ENCODE results near the gene INVS. TPM values are rescaled to one million over a fixed set of nuclear protein-coding genes. Genes with fewer than 3 reads are reported as not detected.
A peak's percentile ranks its signal among the peaks of the same experiment; 100 is the strongest.
"Not testable (repeated sequence)": the region's sequence is repeated elsewhere in the genome, so short reads cannot be mapped to it uniquely, and the experiment has no call there.

Gene INVS
- total RNA-seq, 2 experiments from 2014 or later: 13.1 to 13.2 TPM

- Mint-ChIP-seq H3K27ac (no peak overlapping the region), H3K9me3 (no peaks in the 10 kb centered on the region), H3K4me3 (no peak overlapping the region), H3K27me3 (no peaks in the 10 kb centered on the region), H3K4me1 (peaks cover 1% of the 10 kb centered on the region), H3K36me3 (ENCODE audit: low read depth) (peaks cover 62% of the 10 kb centered on the region)
- no peak for DNase-seq
- ChIA-PET POLR2A (no interaction called here), CTCF (no interaction called here)
Observed at GRCh38 chr9:100309992-100310391, 210.9 kb downstream of the INVS start.

- no peak overlapping the region for H3K27ac Mint-ChIP-seq
- no peak overlapping the region for H3K4me3 Mint-ChIP-seq
- CTCF ChIA-PET: interaction anchor here (1.6 kb wide), 1 partner anchor 9 kb away, joined by 4 read pairs; no protein-coding TSS in a partner anchor
- peaks cover 64% of the 10 kb centered on the region for H3K36me3 Mint-ChIP-seq (ENCODE audit: low read depth)
- H3K4me1 Mint-ChIP-seq: peaks cover 3% of the 10 kb centered on the region
- H3K27me3 Mint-ChIP-seq: no peaks in the 10 kb centered on the region
- POLR2A ChIA-PET: no interaction called here
- no peak for DNase-seq
- H3K9me3 Mint-ChIP-seq: peaks cover 6% of the 10 kb centered on the region
Observed at GRCh38 chr9:100315561-100315960, 216.5 kb downstream of the INVS start.

DNA sequence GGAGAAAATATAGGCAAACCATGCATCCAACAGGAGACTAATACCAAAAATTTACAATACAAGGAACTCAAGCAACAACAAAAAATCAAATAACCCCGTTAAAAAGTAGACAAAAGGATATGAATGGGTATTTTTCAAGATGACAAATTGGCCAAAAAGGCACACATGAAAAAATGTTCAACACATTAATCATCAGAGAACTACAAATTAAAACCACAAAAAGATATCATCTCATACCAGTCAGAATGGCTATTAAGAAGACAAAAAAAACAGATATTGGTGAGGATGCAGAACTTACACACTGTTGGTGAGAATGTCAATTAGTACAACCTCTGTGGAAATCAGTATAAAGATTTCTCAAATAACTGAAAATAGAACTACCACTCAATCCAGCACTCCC lies 218.7 kb downstream of the INVS start:
- Mint-ChIP-seq H3K9me3 (peaks cover 6% of the 10 kb centered on the region), H3K27ac (no peak overlapping the region), H3K4me1 (peaks cover 2% of the 10 kb centered on the region), H3K4me3 (no peak overlapping the region), H3K27me3 (no peaks in the 10 kb centered on the region), H3K36me3 (ENCODE audit: low read depth) (peaks cover 53% of the 10 kb centered on the region)
- ChIA-PET CTCF (no interaction called here), POLR2A (no interaction called here)
- no peak for DNase-seq

- ChIA-PET POLR2A (interaction anchor here (0.7 to 0.8 kb wide), 2 partner anchors 29 to 34 kb away, joined by 3 to 4 read pairs; partner anchors contain the start of gene TEX10), CTCF (interaction anchor here (0.7 to 2.7 kb wide), 10 partner anchors 9 to 1092 kb away, joined by 3 to 15 read pairs (median 4); no protein-coding TSS in a partner anchor)
- peaks cover 1% of the 10 kb centered on the region for H3K4me1 Mint-ChIP-seq
- DNase-seq: peak; percentile 29
- H3K9me3 Mint-ChIP-seq: no peaks in the 10 kb centered on the region
- H3K36me3 Mint-ChIP-seq (ENCODE audit: low read depth): peaks cover 20% of the 10 kb centered on the region
- no peaks in the 10 kb centered on the region for H3K27me3 Mint-ChIP-seq
- H3K27ac Mint-ChIP-seq: no peak overlapping the region
- no peak overlapping the region for H3K4me3 Mint-ChIP-seq
Observed at GRCh38 chr9:100322954-100323536, 224.0 kb downstream of the INVS start.

- ChIA-PET POLR2A (no interaction called here), CTCF (interaction anchor here (0.6 to 2.8 kb wide), 23 partner anchors 8 to 1140 kb away, joined by 3 to 15 read pairs (median 5); partner anchors contain the start of gene TEX10)
- no peak overlapping the region for H3K27ac Mint-ChIP-seq
- H3K4me3 Mint-ChIP-seq: no peak overlapping the region
- no peak for DNase-seq
- H3K27me3 Mint-ChIP-seq: no peaks in the 10 kb centered on the region
- peaks cover 1% of the 10 kb centered on the region for H3K4me1 Mint-ChIP-seq
- no peaks in the 10 kb centered on the region for H3K9me3 Mint-ChIP-seq
- H3K36me3 Mint-ChIP-seq (ENCODE audit: low read depth): peaks cover 17% of the 10 kb centered on the region
Observed at GRCh38 chr9:100324594-100325200, 225.7 kb downstream of the INVS start.

GRCh38 chr9:100338736-100339135 lies 239.7 kb downstream of the INVS start:
- POLR2A ChIA-PET, H3K9me3 Mint-ChIP-seq, DNase-seq, H3K4me1 Mint-ChIP-seq, H3K27me3 Mint-ChIP-seq, CTCF ChIA-PET, H3K4me3 Mint-ChIP-seq, H3K27ac Mint-ChIP-seq: not testable (repeated sequence)
- H3K36me3 Mint-ChIP-seq (ENCODE audit: low read depth): peaks cover 33% of the 10 kb centered on the region

GRCh38 chr9:100340224-100340623 lies 241.2 kb downstream of the INVS start:
- Mint-ChIP-seq H3K9me3 (no peaks in the 10 kb centered on the region), H3K27ac (no peak overlapping the region), H3K4me3 (no peak overlapping the region), H3K36me3 (ENCODE audit: low read depth) (peaks cover 35% of the 10 kb centered on the region), H3K27me3 (no peaks in the 10 kb centered on the region), H3K4me1 (peaks cover 8% of the 10 kb centered on the region)
- CTCF ChIA-PET: interaction anchor here (1.3 to 2.1 kb wide), 3 partner anchors 10 to 16 kb away, joined by 3 to 4 read pairs (median 4); no protein-coding TSS in a partner anchor
- DNase-seq: no peak
- POLR2A ChIA-PET: no interaction called here

- ChIA-PET POLR2A (interaction anchor here (2.9 kb wide), 1 partner anchor 10 kb away, joined by 13 read pairs; the partner anchor contains the start of gene TEX10), CTCF (interaction anchor here (1.8 to 2.1 kb wide), 2 partner anchors 8 to 17 kb away, joined by 4 read pairs; no protein-coding TSS in a partner anchor)
- no peak for DNase-seq
- H3K4me1 Mint-ChIP-seq: peaks cover 9% of the 10 kb centered on the region
- no peaks in the 10 kb centered on the region for H3K27me3 Mint-ChIP-seq
- H3K4me3 Mint-ChIP-seq: no peak overlapping the region
- H3K27ac Mint-ChIP-seq: no peak overlapping the region
- H3K9me3 Mint-ChIP-seq: no peaks in the 10 kb centered on the region
- peaks cover 43% of the 10 kb centered on the region for H3K36me3 Mint-ChIP-seq (ENCODE audit: low read depth)
Observed at GRCh38 chr9:100341889-100342288, 242.8 kb downstream of the INVS start.

DNA sequence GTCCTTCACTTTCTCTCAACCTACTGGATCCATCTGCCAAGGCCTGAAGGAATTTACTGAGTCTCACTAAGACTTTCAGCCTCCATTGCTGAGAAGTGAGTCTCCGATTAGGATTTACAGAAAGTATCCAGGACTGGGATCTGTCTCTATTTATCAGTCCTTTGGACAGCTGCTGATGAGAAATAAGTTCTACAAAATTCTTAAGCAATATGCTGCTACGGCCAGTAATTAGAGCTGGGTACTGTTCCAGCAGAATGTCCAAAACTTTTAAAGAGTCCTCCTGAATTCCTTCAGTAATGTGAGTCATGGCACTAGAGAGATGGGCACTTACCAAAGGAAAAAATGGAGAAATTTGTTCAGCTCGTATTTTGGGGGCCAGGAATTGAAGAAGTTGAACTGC lies 247.8 kb downstream of the INVS start:
- DNase-seq: no peak
- no peak overlapping the region for H3K4me3 Mint-ChIP-seq
- no peak overlapping the region for H3K27ac Mint-ChIP-seq
- H3K36me3 Mint-ChIP-seq (ENCODE audit: low read depth): peaks cover 25% of the 10 kb centered on the region
- no peaks in the 10 kb centered on the region for H3K27me3 Mint-ChIP-seq
- ChIA-PET POLR2A (no interaction called here), CTCF (no interaction called here)
- peaks cover 31% of the 10 kb centered on the region for H3K4me1 Mint-ChIP-seq
- H3K9me3 Mint-ChIP-seq: no peaks in the 10 kb centered on the region

- CTCF ChIA-PET: interaction anchor here (1.0 to 1.9 kb wide), 4 partner anchors 9 to 275 kb away, joined by 3 to 8 read pairs (median 4); no protein-coding TSS in a partner anchor
- H3K27me3 Mint-ChIP-seq: no peaks in the 10 kb centered on the region
- peaks cover 27% of the 10 kb centered on the region for H3K36me3 Mint-ChIP-seq (ENCODE audit: low read depth)
- H3K4me1 Mint-ChIP-seq: peaks cover 43% of the 10 kb centered on the region
- POLR2A ChIA-PET: interaction anchor here (0.8 to 1.0 kb wide), 2 partner anchors 13 kb away, joined by 3 read pairs; no protein-coding TSS in a partner anchor
- H3K27ac Mint-ChIP-seq: no peak overlapping the region
- no peak overlapping the region for H3K4me3 Mint-ChIP-seq
- DNase-seq: no peak
- H3K9me3 Mint-ChIP-seq: peaks cover 6% of the 10 kb centered on the region
Observed at GRCh38 chr9:100350188-100350587, 251.1 kb downstream of the INVS start.

Other genes starting within 250 kb of the INVS start
- 10 to 100 TPM; 35.8 to 37.3 TPM for gene STX17, start 192.6 kb upstream of the INVS start, total RNA-seq
- 10 to 100 TPM; 22.3 to 23.3 TPM for gene ERP44, start 243 bp upstream of the INVS start, total RNA-seq